IMR-90 (cell line): ENCODE data around the gene CACUL1. TPM values are rescaled to one million over a fixed set of nuclear protein-coding genes. Genes with fewer than 3 reads are reported as not detected.
A peak's percentile ranks its signal among the peaks of the same experiment; 100 is the strongest.

ENCODE experiments used
- ATAC-seq: fragments of 200-7000 bp; cut with Tn5 transposase; 2 replicates; pipeline ENCODE4 v1.9.1; 2020; ENCODE audit warnings: low read depth, mild to moderate bottlenecking, moderate library complexity
- BruUV-seq: library from RNA; stranded (reverse); fragments of 400-500 nt; replicated peaks from 2 replicates; lab custom pipeline; 2021; lab: Mats Ljungman, UMichigan
- CTCF ChIA-PET: fragments of 300-600 bp; formaldehyde crosslinking; extraction: SDS; loops from one replicate; lab custom pipeline; 2021; ENCODE audit warnings: antibody characterized with exemption; lab: Yijun Ruan, JAX
- POLR2A ChIA-PET: fragments of 300-600 bp; sonication (Branson Sonifier 250); formaldehyde crosslinking; loops from one replicate; lab custom pipeline; 2022; ENCODE audit warnings: antibody characterized with exemption; ENCODE audit not compliant: unreplicated experiment; lab: Charles Lee
- DNase-seq: peaks from one replicate; pipeline ENCODE4 v3.0.0; 2013
- H2AFZ ChIP-seq: replicated peaks from 2 replicates; pipeline ENCODE3; 2013; ENCODE audit warnings: low read length, mild to moderate bottlenecking; ENCODE audit not compliant: poor library complexity
- H2AK5ac ChIP-seq: 2 replicates; pipeline ENCODE4 v1.6.1; 2013; ENCODE audit warnings: low read depth, low read length, inconsistent platforms
- H2AK9ac ChIP-seq: replicated peaks from 2 replicates; pipeline ENCODE3; 2013; ENCODE audit warnings: mild to moderate bottlenecking, low read depth, low read length, moderate library complexity; ENCODE audit not compliant: poor library complexity
- H2BK120ac ChIP-seq: 2 replicates; pipeline ENCODE4 v1.6.1; 2013; ENCODE audit warnings: low read depth, low read length, inconsistent platforms
- H2BK15ac ChIP-seq: 3 replicates; pipeline ENCODE4 v1.6.1; 2013; ENCODE audit warnings: low read depth, low read length, inconsistent platforms
- H2BK20ac ChIP-seq: 2 replicates; pipeline ENCODE4 v1.6.1; 2013; ENCODE audit warnings: low read depth, mild to moderate bottlenecking, inconsistent platforms, low read length, moderate library complexity
- H2BK5ac ChIP-seq: 2 replicates; pipeline ENCODE4 v1.6.1; 2013; ENCODE audit warnings: mild to moderate bottlenecking, low read depth, low read length, inconsistent platforms; ENCODE audit not compliant: poor library complexity, severe bottlenecking
- H3K14ac ChIP-seq: replicated peaks from 2 replicates; pipeline ENCODE4 v1.6.1; 2013; ENCODE audit warnings: low read depth, low read length, inconsistent platforms
- H3K18ac ChIP-seq: 2 replicates; pipeline ENCODE4 v1.6.1; 2013; ENCODE audit warnings: low read depth, low read length, control low read depth
- H3K23ac ChIP-seq: 2 replicates; pipeline ENCODE4 v1.6.1; 2013; ENCODE audit warnings: low read depth, low read length, inconsistent platforms
- H3K27ac ChIP-seq: 2 replicates; pipeline ENCODE4 v1.5.1; 2013; ENCODE audit warnings: mild to moderate bottlenecking, control low read depth, low read length; ENCODE audit not compliant: insufficient read depth
- H3K27me3 ChIP-seq: 2 replicates; pipeline ENCODE4 v1.6.1; 2013; ENCODE audit warnings: low read length; ENCODE audit not compliant: control insufficient read depth, insufficient read depth
- H3K36me3 ChIP-seq: 2 replicates; pipeline ENCODE4 v1.6.1; 2013; ENCODE audit warnings: low read length, mixed read lengths; ENCODE audit not compliant: control insufficient read depth, insufficient read depth
- H3K4ac ChIP-seq: 2 replicates; pipeline ENCODE4 v1.6.1; 2013; ENCODE audit warnings: low read depth, low read length, inconsistent platforms
- H3K4me1 ChIP-seq: 2 replicates; pipeline ENCODE4 v1.6.1; 2013; ENCODE audit warnings: low read length, mixed read lengths; ENCODE audit not compliant: control insufficient read depth, insufficient read depth
- H3K4me2 ChIP-seq: 2 replicates; pipeline ENCODE4 v1.6.1; 2013; ENCODE audit warnings: low read depth, mild to moderate bottlenecking, control low read depth, low read length, moderate library complexity
- H3K4me3 ChIP-seq: 2 replicates; pipeline ENCODE4 v1.5.1; 2013; ENCODE audit warnings: low read depth, mild to moderate bottlenecking, control low read depth, low read length, moderate library complexity; ENCODE audit not compliant: insufficient read depth
- H3K56ac ChIP-seq: 2 replicates; pipeline ENCODE4 v1.6.1; 2013; ENCODE audit warnings: low read length, inconsistent platforms; ENCODE audit not compliant: insufficient read depth; ENCODE audit errors: extremely low read depth
- H3K79me1 ChIP-seq, 2 experiments: 2 replicates each; pipeline ENCODE4 v1.6.1; 2013; ENCODE audit warnings: low read length in 2 of 2, inconsistent platforms in 1 of 2, low read depth in 1 of 2
- H3K9ac ChIP-seq: 2 replicates; pipeline ENCODE4 v1.6.1; 2013; ENCODE audit warnings: low read depth, low read length, control low read depth
- H3K9me1 ChIP-seq: 2 replicates; pipeline ENCODE4 v1.6.1; 2013; ENCODE audit warnings: low read length, inconsistent platforms; ENCODE audit not compliant: insufficient read depth
- H3K9me3 ChIP-seq: 2 replicates; pipeline ENCODE4 v1.6.1; 2013; ENCODE audit warnings: low read length; ENCODE audit not compliant: control insufficient read depth, insufficient read depth
- H4K20me1 ChIP-seq: 2 replicates; pipeline ENCODE4 v1.6.1; 2013; ENCODE audit warnings: low read length, inconsistent platforms; ENCODE audit not compliant: insufficient read depth
- H4K5ac ChIP-seq: 2 replicates; pipeline ENCODE4 v1.6.1; 2013; ENCODE audit warnings: mild to moderate bottlenecking, low read depth, low read length, control low read depth
- H4K8ac ChIP-seq, 2 experiments: 2 replicates each; pipeline ENCODE4 v1.6.1; 2013; ENCODE audit warnings: low read depth in 2 of 2, low read length in 2 of 2, control low read depth in 1 of 2, inconsistent platforms in 1 of 2
- H4K91ac ChIP-seq: 2 replicates; pipeline ENCODE4 v1.6.1; 2013; ENCODE audit warnings: low read depth, low read length, inconsistent platforms; ENCODE audit not compliant: insufficient read depth
- CHD1 ChIP-seq: IDR thresholded peaks from 2 replicates; pipeline ENCODE4 v1.6.1; 2012; ENCODE audit warnings: low read depth, low read length, improper control_type of control experiment
- FOS ChIP-seq: fragments of 150-350 bp; IDR thresholded peaks from 2 replicates; pipeline ENCODE4 v1.6.1; 2016; ENCODE audit warnings: low read depth, low read length
- MAFK ChIP-seq: IDR thresholded peaks from 2 replicates; pipeline ENCODE4 v1.6.1; 2012; ENCODE audit warnings: low read depth, low read length, improper control_type of control experiment
- WGBS, 2 experiments: methylation state at CpG; one replicate each; pipeline versions ENCODE4 v1.1.5 to v1.1.7; 2013; ENCODE audit warnings: missing lambda C conversion rate in 2 of 2; ENCODE audit not compliant: insufficient read length in 1 of 2; ENCODE audit errors: extremely low coverage in 2 of 2; 5-methylcytosine and 5-hydroxymethylcytosine counted together
- dilution Hi-C: fragments of 300-500 bp; cut with HindIII; formaldehyde crosslinking; loops from one replicate; pipeline ENCODE4 v1.14.3; 2018; ENCODE audit warnings: low sequenced_read_pairs; ENCODE audit not compliant: unreplicated experiment
- in situ Hi-C: fragments of 300-500 bp; cut with MboI; formaldehyde crosslinking; loops from 3 replicates; pipeline ENCODE4 v1.14.3; 2019; ENCODE audit warnings: low sequenced_read_pairs, inconsistent platforms, mixed read lengths
- intact Hi-C: fragments of 100-400 bp; cut with micrococcal nuclease; formaldehyde crosslinking; loops from 2 replicates; pipeline ENCODE4 v1.10.0; 2022
- polyA plus RNA-seq, 3 experiments: library from polyadenylated mRNA; depleted of rRNA; stranded (reverse); fragments of >200 nt; gene quantifications; 2 replicates each; pipeline ENCODE4 v1.2.3, GENCODE V29; 2012; ENCODE audit warnings: low replicate concordance in 1 of 3
- total RNA-seq: library from RNA; depleted of rRNA; stranded (reverse); fragments of >200 nt; gene quantifications from 2 replicates; pipeline ENCODE4 v1.2.3, GENCODE V29; 2012

The CACUL1 gene
- total and polyA plus RNA-seq, 2 of the 4 experiments (the other 2 are of a cell fraction) = 5.3 to 23.5 TPM

DNA sequence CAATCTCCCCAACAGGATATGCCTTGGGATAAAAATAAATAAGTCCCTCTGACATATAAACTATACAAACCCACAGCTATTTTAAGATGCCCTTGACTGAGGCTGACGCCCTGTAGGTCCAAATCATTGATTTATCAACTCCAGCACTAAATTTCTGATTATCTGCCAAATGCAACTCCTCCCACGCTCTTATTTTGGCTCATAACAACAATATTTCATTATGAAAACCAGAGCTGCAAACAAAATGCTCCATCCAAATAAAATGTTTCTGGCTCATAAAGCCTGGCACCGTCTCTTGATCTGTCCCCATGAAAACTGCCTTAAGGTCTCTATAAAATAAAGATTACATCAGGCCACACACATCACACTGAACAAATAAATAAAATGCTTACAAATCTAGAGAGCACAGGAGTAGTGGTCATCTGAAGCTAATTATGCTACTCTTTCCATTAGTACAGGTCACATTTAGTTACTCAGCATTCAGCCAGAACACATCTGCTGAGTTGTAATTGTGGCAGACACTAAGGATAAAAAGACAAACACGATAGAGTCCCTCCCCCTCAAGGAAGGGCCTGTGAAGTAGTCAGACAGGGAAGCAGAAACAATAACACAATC, 28.8 kb downstream of the CACUL1 start:
- H2BK20ac ChIP-seq = no peak overlapping the region
- H2AK9ac ChIP-seq = no peak overlapping the region
- peaks cover 15% of the 10 kb centered on the region for H3K4me1 ChIP-seq
- TF ChIP-seq MAFK (0 out of 2 replicates have a peak, but pooled peaks have one; percentile 3), CHD1 (no peak), FOS (no peak)
- no peak overlapping the region for H2BK5ac ChIP-seq
- dilution Hi-C loops = no loop called here
- POLR2A ChIA-PET = interaction anchor here (0.6 kb wide), 1 partner anchor 20 kb away, joined by 3 read pairs; no protein-coding TSS in a partner anchor
- 0% methylated on average over 2 of the region's 4 CpGs; no CpG with 5 or more reads in 1 of the 2 experiments for WGBS, 2 experiments
- H3K9me3 ChIP-seq = no peaks in the 10 kb centered on the region
- H3K23ac ChIP-seq = 0 out of 2 replicates have a peak overlapping the region, but pooled peaks have one; percentile 18
- peak overlapping the region; percentile 53; the same call in 1 of the 2 replicates for H3K4me2 ChIP-seq
- H3K18ac ChIP-seq = no peak overlapping the region
- H3K4ac ChIP-seq = peak overlapping the region; percentile 26; the same call in 1 of the 2 replicates
- peak; percentile 63 for ATAC-seq
- DNase-seq = peak; percentile 59
- H4K5ac ChIP-seq = no peak overlapping the region
- no peak overlapping the region; the same call in 1 of the 2 replicates for H3K9ac ChIP-seq
- no peak overlapping the region for H3K27ac ChIP-seq
- intact Hi-C loops = loop anchor here (10.0 kb wide), 1 partner anchor 299 kb away; the partner anchor contains the start of gene NANOS1
- 0 out of 2 replicates have a peak, but pooled peaks cover 2% of the 10 kb centered on the region for H3K36me3 ChIP-seq
- no peak overlapping the region for H4K91ac ChIP-seq
- no peak overlapping the region for H2AFZ ChIP-seq
- peaks cover 10% of the 10 kb centered on the region for H3K9me1 ChIP-seq
- H4K8ac ChIP-seq = no peak overlapping the region
- no peaks in the 10 kb centered on the region for H3K27me3 ChIP-seq
- H2BK15ac ChIP-seq = no peak overlapping the region
- H3K14ac ChIP-seq = peak overlapping the region; percentile 46; the same call in 1 of the 2 replicates
- no peak overlapping the region for H2AK5ac ChIP-seq
- CTCF ChIA-PET = interaction anchor here (2.0 kb wide), 1 partner anchor 9 kb away, joined by 13 read pairs; no protein-coding TSS in a partner anchor
- H2BK120ac ChIP-seq = no peak overlapping the region
- peaks cover 40% of the 10 kb centered on the region for H4K20me1 ChIP-seq
- no peak overlapping the region; the same call in 1 of the 2 replicates for H3K56ac ChIP-seq
- in situ Hi-C loops = loop anchor here (25.0 kb wide), 1 partner anchor 461 kb away; the partner anchor contains the start of gene PRDX3
- H3K79me1 ChIP-seq = peaks cover 24 to 47% of the 10 kb centered on the region in 2 experiments
- H3K4me3 ChIP-seq = no peak overlapping the region
- no TSS peak for BruUV-seq
